GM19023 (cell line): ENCODE data around the gene ERC1.
"Not testable (repeated sequence)": the region's sequence is repeated elsewhere in the genome, so short reads cannot be mapped to it uniquely, and the experiment has no call there.

Experiments used
- ATAC-seq: cut with Tn5 transposase; IDR thresholded peaks from one replicate; pipeline ENCODE4 v1.9.1; 2021; ENCODE audit warnings: mild to moderate bottlenecking, moderate library complexity; ENCODE audit not compliant: unreplicated experiment

ERC1 gene

DNA sequence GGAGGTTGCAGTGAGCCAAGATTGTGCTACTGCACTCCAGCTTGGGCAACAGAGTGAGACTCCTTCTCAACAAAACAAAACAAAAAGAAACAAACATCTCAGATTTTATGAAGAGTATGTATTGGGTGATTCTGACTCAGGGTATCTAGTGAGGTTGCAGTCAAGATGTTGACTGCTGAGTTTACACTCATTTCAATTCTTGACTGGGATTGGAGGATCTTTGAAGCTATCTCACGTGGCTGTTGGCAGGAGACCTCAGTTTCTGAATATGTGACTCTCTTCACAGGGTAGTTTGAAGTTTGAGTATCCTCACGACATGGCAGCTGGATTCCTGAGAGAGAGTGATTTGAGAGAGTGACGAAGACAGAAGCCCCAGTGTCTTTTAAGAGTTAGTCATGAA lies 29.4 kb downstream of the ERC1 start:
- no peak for ATAC-seq

DNA sequence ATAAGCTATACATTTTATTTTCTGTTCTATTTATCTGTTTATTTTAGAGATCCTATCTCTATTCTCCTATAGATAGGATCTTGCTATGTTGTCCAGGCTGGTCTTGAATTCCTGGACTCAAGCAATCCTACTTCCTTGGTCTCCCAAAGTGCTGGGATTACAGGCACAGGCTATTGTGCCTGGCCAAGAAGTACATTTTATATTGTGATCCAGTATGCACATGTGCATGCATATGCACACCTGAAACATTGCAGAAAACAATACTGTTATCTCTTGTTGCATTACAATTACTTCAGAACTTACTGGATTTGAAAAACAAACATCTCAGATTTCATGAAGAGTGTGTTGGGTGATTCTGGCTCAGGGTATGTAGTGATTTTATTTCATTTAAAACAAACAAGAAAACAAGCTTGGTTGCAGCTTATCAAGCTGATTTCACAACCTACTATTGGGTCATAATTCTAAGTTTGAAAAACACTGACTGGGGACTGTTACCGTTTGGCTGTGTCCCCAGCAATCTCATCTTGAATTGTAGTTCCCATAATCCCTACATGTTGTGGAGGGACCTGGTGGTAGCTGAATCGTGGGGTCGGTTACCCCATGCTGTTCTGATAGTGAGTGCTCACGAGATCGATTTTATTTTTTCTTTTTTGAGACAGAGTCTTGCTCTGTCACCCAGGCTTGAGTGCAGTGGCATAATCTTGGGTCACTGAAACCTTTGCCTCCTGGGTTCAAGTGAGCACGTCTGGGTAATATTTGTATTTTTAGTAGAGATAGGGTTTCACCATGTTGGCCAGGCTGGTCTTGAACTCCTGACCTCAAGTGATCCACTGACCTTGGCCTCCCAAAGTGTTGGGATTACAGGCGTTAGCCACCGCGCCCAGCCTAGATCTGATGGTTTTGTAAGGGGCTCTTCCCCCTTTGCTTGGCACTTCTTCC lies 31.3 kb downstream of the ERC1 start:
- no peak for ATAC-seq

- ATAC-seq, result no peak
These were observed 39.8 kb downstream of the ERC1 start for GRCh38 chr12:1030779-1031178.

DNA sequence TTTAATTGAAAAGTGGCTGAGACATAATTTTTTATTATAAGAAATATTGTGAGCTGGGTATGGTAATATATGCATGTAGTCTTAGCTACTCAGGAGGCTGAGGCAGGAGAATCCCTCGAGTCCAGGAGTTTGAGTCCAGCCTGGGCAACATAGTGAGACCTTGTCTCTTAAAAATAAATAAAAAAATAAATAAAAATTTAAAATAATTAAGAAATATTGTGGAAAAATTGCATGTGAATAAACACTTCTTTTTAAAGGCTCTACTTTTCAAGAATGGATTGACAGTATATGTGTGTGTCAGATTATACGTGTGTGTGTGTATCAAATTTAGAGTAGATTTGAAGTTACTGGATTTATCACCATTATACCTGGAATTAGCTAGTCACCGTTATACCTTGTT lies 43.2 kb downstream of the ERC1 start:
- no peak for ATAC-seq

DNA sequence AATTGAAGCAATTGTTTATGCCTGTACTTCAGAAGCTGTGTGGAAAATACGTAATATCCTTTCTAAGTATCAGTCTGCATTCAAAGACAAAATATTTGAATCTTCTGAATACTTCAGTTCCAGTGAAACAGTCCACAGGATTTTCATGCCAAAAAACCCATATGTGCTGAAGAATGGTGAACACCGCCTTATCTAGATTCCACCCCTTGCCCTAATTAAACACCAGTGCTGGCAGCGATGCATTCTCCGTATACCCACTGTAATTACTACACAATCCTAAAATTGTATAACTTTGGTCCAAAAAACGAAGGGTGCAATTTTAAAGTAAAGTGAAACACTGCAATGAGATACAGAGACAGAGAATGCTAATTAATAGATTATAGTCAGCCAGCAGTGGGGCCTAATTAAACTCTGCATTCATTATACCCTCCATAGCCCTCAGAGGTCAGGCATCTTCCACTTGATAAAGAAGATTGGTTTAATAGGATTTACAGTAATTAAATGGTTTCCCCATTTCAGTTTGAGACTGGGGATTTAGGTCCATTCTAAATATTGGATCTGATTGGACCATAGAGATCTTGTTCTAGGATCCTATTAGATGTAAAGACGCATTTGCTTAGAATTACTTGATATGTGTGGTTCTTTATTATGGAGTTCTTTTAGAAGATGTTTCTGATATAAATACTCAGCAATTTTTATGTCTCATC lies 43.9 kb downstream of the ERC1 start:
- no peak for ATAC-seq

DNA sequence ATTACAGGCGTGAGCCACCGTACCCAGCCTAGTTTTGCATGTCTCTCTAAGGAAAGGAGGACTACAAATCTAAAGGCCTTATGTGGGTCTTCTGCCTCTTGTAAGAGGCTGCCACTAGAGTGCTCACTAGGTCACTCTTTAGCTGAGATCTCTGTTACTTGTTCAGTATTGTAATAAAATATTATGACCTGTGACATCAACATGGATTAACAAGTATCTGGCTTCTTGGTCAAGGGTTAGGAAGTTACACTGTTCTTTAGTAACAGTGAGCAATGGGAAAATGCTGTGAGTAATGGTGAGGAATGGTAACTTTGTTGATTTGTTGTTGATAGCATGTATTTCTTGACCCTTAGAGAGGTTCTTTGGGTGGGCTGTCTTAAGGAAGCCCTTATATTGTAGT lies 50.5 kb downstream of the ERC1 start:
- ATAC-seq, result no peak

GRCh38 chr12:1044199-1044598 lies 53.2 kb downstream of the ERC1 start:
- no peak for ATAC-seq

GRCh38 chr12:1044696-1045095 lies 53.7 kb downstream of the ERC1 start:
- ATAC-seq, result no peak

DNA sequence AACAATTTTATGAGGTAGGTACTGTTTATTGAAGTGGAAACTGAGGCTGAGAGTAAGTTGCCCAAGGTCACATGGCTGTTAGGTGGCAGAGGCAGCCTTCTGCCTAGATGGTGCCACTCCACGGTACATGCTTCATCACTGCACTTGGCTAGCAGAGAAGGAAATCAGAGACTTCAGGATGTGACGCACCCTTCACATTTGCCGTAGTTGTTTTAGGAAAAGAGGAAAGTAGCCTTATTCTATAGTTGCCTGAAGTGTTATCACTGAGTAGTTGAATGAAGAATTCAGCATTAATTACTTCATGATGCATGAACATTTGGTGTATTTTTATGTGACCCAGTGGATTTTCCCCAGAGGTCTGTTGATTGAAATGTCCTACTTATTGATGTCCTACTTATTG lies 55.7 kb downstream of the ERC1 start:
- ATAC-seq, result no peak

DNA sequence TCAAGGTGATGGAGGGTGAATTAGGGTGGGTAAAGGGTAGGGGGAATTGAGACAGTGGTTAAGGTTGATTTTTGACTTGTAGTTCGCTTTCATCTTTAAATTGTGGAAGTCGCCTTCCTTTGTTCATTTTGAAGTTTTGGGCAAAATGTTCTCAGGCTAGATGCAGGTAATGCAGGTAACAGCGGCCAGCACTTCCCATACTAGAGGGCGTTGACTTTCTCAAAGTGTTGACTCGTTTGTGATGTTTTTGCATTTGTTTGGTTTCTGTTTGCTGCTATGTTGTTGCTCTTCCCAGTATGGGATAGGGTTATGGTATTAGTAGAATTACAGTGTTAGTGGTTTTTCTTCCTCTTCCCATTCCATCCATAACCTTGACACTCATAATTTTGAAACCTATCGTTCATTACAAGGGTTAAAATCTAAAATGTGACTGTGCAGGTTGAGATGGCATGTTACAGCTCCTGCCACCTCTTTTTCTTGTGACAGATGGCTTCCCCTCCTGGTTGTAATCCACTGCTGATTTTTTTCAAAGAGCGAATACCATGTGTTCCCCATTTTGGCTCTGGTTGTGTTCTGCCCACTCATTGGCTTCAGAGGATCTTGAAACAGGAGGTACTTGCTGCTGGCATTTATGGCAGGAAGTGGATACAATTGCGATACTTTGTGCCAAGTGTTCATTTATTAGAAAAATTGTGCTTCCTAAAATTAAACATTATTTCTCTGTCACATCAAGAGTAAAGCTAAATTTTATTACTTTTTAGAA lies 57.1 kb downstream of the ERC1 start:
- ATAC-seq, result no peak

DNA sequence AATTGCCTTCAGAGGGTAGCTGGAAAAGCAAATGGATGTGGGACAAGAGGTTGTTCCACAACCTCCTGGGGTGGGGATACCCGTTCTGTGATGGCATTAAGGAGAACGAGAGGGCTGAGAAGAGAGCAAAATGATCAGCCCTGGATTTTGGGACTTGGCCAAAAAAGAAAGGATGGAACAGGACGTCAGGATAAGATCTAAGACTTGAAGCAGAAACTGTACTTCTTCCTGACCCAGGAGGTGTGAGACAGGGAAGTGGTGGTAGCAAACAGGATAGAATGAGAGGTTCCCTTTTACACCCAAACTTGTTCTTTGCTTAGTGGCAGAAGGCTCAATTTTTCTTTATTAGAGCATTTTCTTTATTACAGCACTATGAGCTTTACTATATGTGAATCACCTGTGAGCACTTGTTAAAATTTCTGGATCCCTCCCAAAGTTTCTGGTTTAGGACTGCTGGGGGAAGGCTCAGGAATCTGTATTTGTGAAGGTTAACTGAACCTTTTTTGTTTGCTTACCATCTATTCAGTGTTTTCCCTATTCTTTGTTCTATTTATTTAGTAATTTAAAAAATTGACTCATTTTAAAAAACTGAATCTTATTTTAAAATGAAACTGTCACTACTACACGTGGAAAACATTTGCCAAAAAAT lies 59.2 kb downstream of the ERC1 start:
- no peak for ATAC-seq

DNA sequence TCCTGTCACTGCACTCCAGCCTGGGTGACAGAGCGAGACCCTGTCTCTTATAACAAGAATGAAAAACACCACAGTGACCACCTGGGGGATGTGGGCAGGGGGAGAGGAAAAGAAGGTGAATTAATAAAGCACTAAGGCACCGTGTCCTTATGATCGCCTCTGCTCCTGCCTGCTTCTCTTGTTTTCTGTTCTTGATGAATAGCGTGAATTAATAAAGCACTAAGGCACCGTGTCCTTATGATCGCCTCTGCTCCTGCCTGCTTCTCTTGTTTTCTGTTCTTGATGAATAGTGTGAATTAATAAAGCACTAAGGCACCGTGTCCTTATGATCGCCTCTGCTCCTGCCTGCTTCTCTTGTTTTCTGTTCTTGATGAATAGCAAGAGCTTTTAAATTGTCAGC lies 60.6 kb downstream of the ERC1 start:
- not testable (repeated sequence) for ATAC-seq

- no peak for ATAC-seq
These were observed 62.7 kb downstream of the ERC1 start for GRCh38 chr12:1053690-1054089.

DNA sequence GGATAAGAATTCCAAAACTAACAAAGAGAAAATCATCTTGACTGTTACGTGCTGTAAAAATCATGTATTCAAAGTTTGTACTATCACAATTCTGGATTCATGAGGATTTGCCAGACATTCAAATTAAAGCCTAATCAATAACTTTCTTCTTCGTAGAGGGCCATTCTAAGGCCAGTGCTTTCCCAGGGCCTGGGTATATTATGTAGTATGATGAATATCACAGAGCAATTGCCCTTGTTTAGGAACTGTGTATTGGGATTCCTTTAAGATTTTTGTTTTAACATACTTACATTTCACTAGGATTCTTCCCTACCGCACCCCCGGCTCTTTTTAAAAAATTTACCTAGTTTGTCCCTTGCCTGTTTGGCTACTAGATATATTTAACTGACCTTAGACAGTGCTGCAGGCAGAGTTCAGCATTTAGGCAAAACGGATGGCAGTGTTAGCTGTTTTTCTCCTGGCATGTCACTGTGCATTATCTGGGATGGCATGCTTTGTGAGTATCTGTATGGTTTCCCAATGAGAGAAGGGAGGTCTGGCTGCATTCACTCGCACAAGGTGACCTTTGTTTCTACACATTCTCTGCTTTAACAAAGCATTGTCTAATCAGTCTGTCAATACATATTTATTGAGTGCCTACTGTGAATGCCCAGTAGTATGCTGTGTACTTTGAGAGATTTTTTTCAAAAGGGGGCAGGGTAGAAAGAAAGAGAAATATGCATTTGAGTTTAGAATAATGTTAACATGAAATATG lies 63.3 kb downstream of the ERC1 start:
- no peak for ATAC-seq

DNA sequence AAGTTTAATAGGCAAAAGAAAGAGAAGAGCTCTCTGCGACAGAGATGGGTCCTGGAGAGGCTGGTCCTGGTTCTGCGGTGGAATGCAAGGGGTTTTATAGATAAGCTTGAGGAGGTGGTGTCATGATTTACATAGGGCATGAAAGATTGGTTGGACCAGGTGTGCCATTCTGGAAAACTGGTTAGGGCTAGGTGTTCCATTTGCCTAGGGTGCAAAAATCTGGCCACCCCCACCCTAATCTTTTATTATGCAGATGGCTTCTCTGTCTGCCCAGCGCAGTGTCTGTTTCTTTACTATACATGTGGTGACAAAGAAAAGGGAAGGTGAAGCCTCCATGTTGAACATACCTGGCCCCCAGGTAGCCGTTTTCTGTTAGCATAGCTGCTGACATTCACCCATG lies 65.4 kb downstream of the ERC1 start:
- no peak for ATAC-seq

DNA sequence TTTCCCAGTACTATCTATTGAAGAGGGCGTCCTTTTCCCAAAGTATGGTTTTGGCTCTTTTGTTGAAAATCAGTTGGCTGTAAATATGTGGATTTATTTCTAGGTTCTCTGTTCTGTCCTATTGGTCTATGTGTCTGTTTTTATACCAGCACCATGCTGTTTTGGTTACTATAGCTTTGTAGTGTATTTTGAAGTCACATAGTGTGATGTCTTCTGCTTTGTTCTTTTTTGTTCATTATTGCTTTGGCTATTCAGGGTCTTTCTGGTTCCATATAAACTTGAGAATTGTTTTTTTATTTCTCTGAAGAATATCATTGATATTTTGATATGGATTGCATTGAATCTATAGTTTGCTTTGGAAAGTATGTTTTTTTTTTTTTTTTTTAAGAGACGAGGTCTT lies 67.4 kb downstream of the ERC1 start:
- ATAC-seq, result no peak

DNA sequence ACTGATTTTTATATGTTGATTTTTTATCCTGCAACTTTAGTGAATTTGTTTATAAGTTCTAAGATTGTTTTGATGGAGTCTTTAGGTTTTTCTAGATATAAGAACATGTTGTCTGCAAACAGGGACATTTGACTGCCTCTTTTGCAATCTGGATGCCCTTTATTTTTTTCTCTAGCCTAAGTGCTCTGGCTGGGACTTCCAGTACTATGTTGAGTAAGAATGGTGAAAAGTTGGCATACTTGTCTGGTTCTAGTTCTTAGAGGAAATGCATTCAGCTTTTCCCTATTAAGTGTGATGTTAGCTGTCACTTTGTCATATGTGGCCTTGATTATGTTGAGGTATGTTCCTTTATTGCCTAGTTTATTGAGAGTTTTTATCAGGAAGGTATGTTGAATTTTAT lies 68.1 kb downstream of the ERC1 start:
- ATAC-seq, result no peak

DNA sequence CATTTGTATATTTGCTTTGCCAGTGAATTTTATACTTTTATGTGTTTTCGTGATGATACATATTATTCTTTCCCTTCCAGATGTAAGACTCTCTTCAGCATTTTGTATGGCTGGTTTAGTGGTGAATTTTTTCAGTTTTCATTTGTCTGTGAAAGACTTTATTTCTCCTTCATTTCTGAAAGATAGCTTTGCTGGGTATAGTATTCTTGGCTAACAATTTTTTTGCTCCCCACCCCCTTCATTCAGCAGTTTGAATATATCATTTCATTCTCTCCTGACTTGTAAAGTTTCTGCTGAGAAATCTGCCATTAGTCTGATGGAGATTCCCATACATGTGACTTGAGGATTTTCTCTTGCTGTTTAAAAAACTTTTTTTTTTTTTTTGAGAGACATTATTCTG lies 72.8 kb downstream of the ERC1 start:
- ATAC-seq, result no peak

- ATAC-seq, result no peak
These were observed 73.3 kb downstream of the ERC1 start for GRCh38 chr12:1064317-1064716.

- ATAC-seq, result no peak
These were observed 74.6 kb downstream of the ERC1 start for GRCh38 chr12:1065629-1066028.
